ENCODE results near the gene FNDC1.

DNA sequence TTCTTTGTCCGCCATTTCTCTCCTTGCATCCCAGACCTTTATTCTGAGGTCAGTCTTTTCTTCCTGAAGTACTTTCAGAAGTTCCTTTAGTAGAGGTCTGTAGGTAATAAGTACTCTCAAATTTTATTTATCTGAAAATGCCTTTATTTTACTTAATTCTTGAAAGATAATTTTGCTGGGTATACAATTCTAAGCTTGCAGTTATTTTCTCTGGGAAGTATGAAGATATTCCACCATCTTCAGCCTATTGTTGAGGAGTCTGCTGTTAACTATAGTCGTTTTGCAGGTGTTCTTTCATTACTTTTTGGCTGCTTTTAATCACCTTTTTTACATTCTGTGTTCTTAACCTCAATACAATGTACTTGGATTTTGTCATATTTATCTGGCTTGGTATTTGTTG lies 13.5 kb upstream of the FNDC1 start:
- no peak for TF ChIP-seq POLR2A (IDR thresholded peaks at IDR 0.05)
- no peak for TF ChIP-seq CTCF (IDR thresholded peaks at IDR 0.05)
- TF ChIP-seq POLR2AphosphoS5 (IDR thresholded peaks at IDR 0.05; ENCODE audit: insufficient read depth in 1 of 2, low read depth in 1 of 2): no peak
